Vagina (tissue), 2 donors: ENCODE data around the gene TNFSF13B. TPM values are rescaled to one million over a fixed set of nuclear protein-coding genes. Genes with fewer than 3 reads are reported as not detected.
A peak's percentile ranks its signal among the peaks of the same experiment; 100 is the strongest.

Experiments
- DNase-seq, 2 donors: peaks; one replicate each; pipeline ENCODE4 v3.0.0-alpha.2; 2017; ENCODE audit errors: extremely low spot score in 2 of 2
- H3K27ac ChIP-seq: fragments of 200-600 bp; sonication (generic); one replicate; pipeline ENCODE4 v1.5.1; 2019
- H3K27me3 ChIP-seq: fragments of 200-600 bp; sonication (generic); one replicate; pipeline ENCODE4 v1.5.1; 2019
- H3K36me3 ChIP-seq, 2 donors: fragments of 200-600 bp; sonication (generic); one replicate each; pipeline ENCODE4 v1.5.1; 2017 to 2019
- H3K4me1 ChIP-seq: fragments of 200-600 bp; sonication (generic); one replicate; pipeline ENCODE4 v1.5.1; 2019
- H3K4me3 ChIP-seq, 2 donors: fragments of 200-600 bp; sonication (generic); 1 replicate in 1 of 2; 2 replicates in 1 of 2; pipeline ENCODE4 v1.5.1; 2016 to 2019
- H3K9me3 ChIP-seq: fragments of 200-600 bp; sonication (generic); one replicate; pipeline ENCODE4 v1.5.1; 2019
- CTCF ChIP-seq, 3 experiments: fragments of 450-650 bp in 2 of 3; fragments of 200-600 bp in 1 of 3; sonication (generic) in 1 of 3; IDR thresholded peaks; one replicate each; pipeline ENCODE4 v1.5.1; 2017 to 2019; ENCODE audit warnings: antibody characterized with exemption in 3 of 3, mild to moderate bottlenecking in 2 of 3, moderate library complexity in 2 of 3
- POLR2A ChIP-seq, 2 donors: fragments of 450-650 bp; IDR thresholded peaks; one replicate each; pipeline ENCODE4 v1.6.1; 2017; ENCODE audit warnings: antibody characterized with exemption in 2 of 2, mild to moderate bottlenecking in 2 of 2, moderate library complexity in 2 of 2
- POLR2AphosphoS5 ChIP-seq, 2 donors: sonication (generic); formaldehyde crosslinking; IDR thresholded peaks; one replicate each; pipeline ENCODE4 v1.9.0; 2017; ENCODE audit warnings: antibody characterized with exemption in 2 of 2, mild to moderate bottlenecking in 2 of 2, low read depth in 1 of 2; ENCODE audit not compliant: insufficient read depth in 1 of 2
- intact Hi-C: fragments of 100-400 bp; cut with DNase I; formaldehyde crosslinking; loops from one replicate; pipeline ENCODE4 v1.15.1; 2023
- total RNA-seq: library from RNA; depleted of rRNA; stranded (reverse); fragments of >200 nt; gene quantifications from one replicate; pipeline ENCODE4 v1.2.3, GENCODE V29; 2016

The TNFSF13B gene
- total RNA-seq, 1 donor from 2014 or later, result not detected

GRCh38 chr13:108278466-108278865, 8.9 kb downstream of the TNFSF13B start:
- intact Hi-C loops, result no loop called here
- Histone ChIP-seq H3K4me1 (no peaks in the 10 kb centered on the region), H3K9me3 (no peaks in the 10 kb centered on the region), H3K4me3 (no peak overlapping the region), H3K27me3 (no peaks in the 10 kb centered on the region), H3K27ac (no peak overlapping the region), H3K36me3 (no peaks in the 10 kb centered on the region)
- TF ChIP-seq POLR2AphosphoS5 (IDR thresholded peaks at IDR 0.05; ENCODE audit: insufficient read depth in 1 of 2, low read depth in 1 of 2) (no peak), CTCF (IDR thresholded peaks at IDR 0.05) (no peak), POLR2A (IDR thresholded peaks at IDR 0.05) (no peak)
- DNase-seq, result no peak

- no peak for DNase-seq
- Histone ChIP-seq H3K27me3 (no peaks in the 10 kb centered on the region), H3K4me3 (no peak overlapping the region), H3K4me1 (no peaks in the 10 kb centered on the region), H3K27ac (no peak overlapping the region), H3K9me3 (no peaks in the 10 kb centered on the region), H3K36me3 (no peaks in the 10 kb centered on the region)
- intact Hi-C loops, result no loop called here
- TF ChIP-seq POLR2AphosphoS5 (IDR thresholded peaks at IDR 0.05; ENCODE audit: insufficient read depth in 1 of 2, low read depth in 1 of 2) (no peak), POLR2A (IDR thresholded peaks at IDR 0.05) (no peak), CTCF (IDR thresholded peaks at IDR 0.05) (no peak)
Measured at GRCh38 chr13:108281901-108282300, 12.4 kb downstream of the TNFSF13B start.

GRCh38 chr13:108283110-108283509, 13.6 kb downstream of the TNFSF13B start:
- intact Hi-C loops, result no loop called here
- Histone ChIP-seq H3K27me3 (no peaks in the 10 kb centered on the region), H3K4me1 (no peaks in the 10 kb centered on the region), H3K27ac (no peak overlapping the region), H3K9me3 (no peaks in the 10 kb centered on the region), H3K4me3 (no peak overlapping the region), H3K36me3 (no peaks in the 10 kb centered on the region)
- DNase-seq, result no peak
- no peak for TF ChIP-seq CTCF (IDR thresholded peaks at IDR 0.05)
- TF ChIP-seq POLR2A (IDR thresholded peaks at IDR 0.05), result no peak
- peak in 1 of 2 donors; percentile 29 for TF ChIP-seq POLR2AphosphoS5 (IDR thresholded peaks at IDR 0.05; ENCODE audit: insufficient read depth in 1 of 2, low read depth in 1 of 2)

GRCh38 chr13:108288741-108289140, 19.2 kb downstream of the TNFSF13B start:
- Histone ChIP-seq H3K36me3 (no peaks in the 10 kb centered on the region), H3K27ac (no peak overlapping the region), H3K4me1 (no peaks in the 10 kb centered on the region), H3K27me3 (no peaks in the 10 kb centered on the region), H3K4me3 (no peak overlapping the region), H3K9me3 (no peaks in the 10 kb centered on the region)
- TF ChIP-seq CTCF (IDR thresholded peaks at IDR 0.05), result no peak
- TF ChIP-seq POLR2A (IDR thresholded peaks at IDR 0.05), result no peak
- no peak for TF ChIP-seq POLR2AphosphoS5 (IDR thresholded peaks at IDR 0.05; ENCODE audit: insufficient read depth in 1 of 2, low read depth in 1 of 2)
- intact Hi-C loops, result no loop called here
- no peak for DNase-seq

GRCh38 chr13:108289819-108290218, 20.3 kb downstream of the TNFSF13B start:
- no peak for DNase-seq
- intact Hi-C loops, result no loop called here
- H3K36me3 ChIP-seq, result no peaks in the 10 kb centered on the region
- H3K27ac ChIP-seq, result no peak overlapping the region
- H3K4me3 ChIP-seq, result no peak overlapping the region
- H3K9me3 ChIP-seq, result no peaks in the 10 kb centered on the region
- H3K4me1 ChIP-seq, result no peaks in the 10 kb centered on the region
- H3K27me3 ChIP-seq, result no peaks in the 10 kb centered on the region
- no peak for TF ChIP-seq CTCF (IDR thresholded peaks at IDR 0.05)
- no peak for TF ChIP-seq POLR2AphosphoS5 (IDR thresholded peaks at IDR 0.05; ENCODE audit: insufficient read depth in 1 of 2, low read depth in 1 of 2)
- TF ChIP-seq POLR2A (IDR thresholded peaks at IDR 0.05), result no peak
